IgD-negative memory B cell (primary cell): ENCODE results near the gene DHRS12. TPM values are rescaled to one million over a fixed set of nuclear protein-coding genes. Genes with fewer than 3 reads are reported as not detected.

Source experiments
- H3K27ac Mint-ChIP-seq, 3 donors: one replicate each; pipeline ENCODE4 v1.8.0; 2020 to 2022; ENCODE audit warnings: mild to moderate bottlenecking in 3 of 3, mixed read lengths in 3 of 3, moderate library complexity in 1 of 3
- H3K27me3 Mint-ChIP-seq: one replicate; pipeline ENCODE4 v1.8.0; 2021; ENCODE audit warnings: mixed read lengths
- H3K36me3 Mint-ChIP-seq: one replicate; pipeline ENCODE4 v1.8.0; 2020; ENCODE audit warnings: mild to moderate bottlenecking, mixed read lengths
- H3K4me1 Mint-ChIP-seq, 3 donors: one replicate each; pipeline ENCODE4 v1.8.0; 2020 to 2022; ENCODE audit warnings: mixed read lengths in 3 of 3, mild to moderate bottlenecking in 1 of 3
- H3K4me3 Mint-ChIP-seq, 4 donors: one replicate each; pipeline ENCODE4 v1.8.0; 2020 to 2022; ENCODE audit warnings: mild to moderate bottlenecking in 4 of 4, mixed read lengths in 4 of 4, moderate library complexity in 3 of 4
- H3K9me3 Mint-ChIP-seq, 3 donors: one replicate each; pipeline ENCODE4 v1.8.0; 2020 to 2021; ENCODE audit warnings: mixed read lengths in 3 of 3, mild to moderate bottlenecking in 1 of 3
- polyA plus RNA-seq: library from polyadenylated mRNA; unstranded; fragments of 300-500 nt; fragmentation: Illumina TruSeq; gene quantifications from one replicate; pipeline ENCODE4 v1.2.3, GENCODE V29; 2021

The DHRS12 gene
- polyA plus RNA-seq, 1 donor from 2014 or later, result 22.0 TPM

GRCh38 chr13:51806566-51806965 lies 2.6 kb upstream of the DHRS12 start:
- peak overlapping the region; percentile 14 to 93 (median 40) for H3K27ac Mint-ChIP-seq
- H3K36me3 Mint-ChIP-seq, result peaks cover 3% of the 10 kb centered on the region
- no peaks in the 10 kb centered on the region for H3K9me3 Mint-ChIP-seq
- H3K4me3 Mint-ChIP-seq, result peak overlapping the region in 2 of 4 donors; percentile 3 to 98
- no peaks in the 10 kb centered on the region for H3K27me3 Mint-ChIP-seq
- H3K4me1 Mint-ChIP-seq, result peaks cover 9 to 36% (median 29%) of the 10 kb centered on the region in 3 donors

- Mint-ChIP-seq H3K4me3 (peak overlapping the region in 1 of 4 donors; percentile 98), H3K27me3 (no peaks in the 10 kb centered on the region), H3K9me3 (no peaks in the 10 kb centered on the region), H3K27ac (peak overlapping the region in 2 of 3 donors; percentile 93 to 100), H3K36me3 (peaks cover 3% of the 10 kb centered on the region), H3K4me1 (peaks cover 9 to 32% (median 23%) of the 10 kb centered on the region in 3 donors)
Observed at GRCh38 chr13:51805925-51806324, 2.0 kb upstream of the DHRS12 start.

- Mint-ChIP-seq H3K4me1 (peaks cover 9 to 30% (median 20%) of the 10 kb centered on the region in 3 donors), H3K27me3 (no peaks in the 10 kb centered on the region), H3K4me3 (peak overlapping the region; percentile 92 to 99 (median 98)), H3K36me3 (peaks cover 3% of the 10 kb centered on the region), H3K27ac (peak overlapping the region; percentile 93 to 100 (median 99)), H3K9me3 (no peaks in the 10 kb centered on the region)
Observed at GRCh38 chr13:51805313-51805712, 1.4 kb upstream of the DHRS12 start.

- Mint-ChIP-seq H3K27ac (peak overlapping the region; percentile 93 to 100 (median 99)), H3K36me3 (peaks cover 3% of the 10 kb centered on the region), H3K9me3 (no peaks in the 10 kb centered on the region), H3K27me3 (no peaks in the 10 kb centered on the region), H3K4me3 (peak overlapping the region; percentile 92 to 99 (median 98)), H3K4me1 (peaks cover 11 to 30% (median 20%) of the 10 kb centered on the region in 3 donors)
Observed at GRCh38 chr13:51804295-51805172, 571 bp upstream of the DHRS12 start.

- H3K27ac Mint-ChIP-seq, result peak overlapping the region; percentile 93 to 100 (median 99)
Observed at GRCh38 chr13:51802631-51803418, 1.1 kb downstream of the DHRS12 start.

GRCh38 chr13:51801631-51802099 lies 2.3 kb downstream of the DHRS12 start:
- Mint-ChIP-seq H3K4me3 (peak overlapping the region in 2 of 4 donors; percentile 32 to 85), H3K36me3 (no peaks in the 10 kb centered on the region), H3K9me3 (no peaks in the 10 kb centered on the region), H3K27me3 (no peaks in the 10 kb centered on the region), H3K27ac (peak overlapping the region; percentile 93 to 100 (median 99)), H3K4me1 (peaks cover 17 to 35% (median 25%) of the 10 kb centered on the region in 3 donors)

More at GRCh38 chr13:51802631-51803418, 1.1 kb downstream of the DHRS12 start:
- peaks cover 14 to 32% (median 21%) of the 10 kb centered on the region in 3 donors for H3K4me1 Mint-ChIP-seq
- no peaks in the 10 kb centered on the region for H3K27me3 Mint-ChIP-seq
- H3K36me3 Mint-ChIP-seq, result no peaks in the 10 kb centered on the region
- H3K9me3 Mint-ChIP-seq, result no peaks in the 10 kb centered on the region
- H3K4me3 Mint-ChIP-seq, result peak overlapping the region; percentile 85 to 99 (median 94)

GRCh38 chr13:51800486-51800885 lies 3.5 kb downstream of the DHRS12 start:
- Mint-ChIP-seq H3K27me3 (no peaks in the 10 kb centered on the region), H3K27ac (peak overlapping the region in 1 of 3 donors; percentile 22), H3K4me3 (peak overlapping the region in 1 of 4 donors; percentile 38), H3K4me1 (peaks cover 15 to 32% (median 21%) of the 10 kb centered on the region in 3 donors), H3K9me3 (no peaks in the 10 kb centered on the region), H3K36me3 (no peaks in the 10 kb centered on the region)

GRCh38 chr13:51799261-51799660 lies 4.7 kb downstream of the DHRS12 start:
- peaks cover 20 to 30% (median 21%) of the 10 kb centered on the region in 3 donors for H3K4me1 Mint-ChIP-seq
- H3K27ac Mint-ChIP-seq, result no peak overlapping the region
- H3K4me3 Mint-ChIP-seq, result no peak overlapping the region
- no peaks in the 10 kb centered on the region for H3K27me3 Mint-ChIP-seq
- no peaks in the 10 kb centered on the region for H3K9me3 Mint-ChIP-seq
- H3K36me3 Mint-ChIP-seq, result no peaks in the 10 kb centered on the region

GRCh38 chr13:51797664-51798488 lies 6.1 kb downstream of the DHRS12 start:
- no peaks in the 10 kb centered on the region for H3K27me3 Mint-ChIP-seq
- peak overlapping the region; percentile 16 to 92 (median 87) for H3K27ac Mint-ChIP-seq
- H3K36me3 Mint-ChIP-seq, result no peaks in the 10 kb centered on the region
- no peaks in the 10 kb centered on the region for H3K9me3 Mint-ChIP-seq
- H3K4me1 Mint-ChIP-seq, result peaks cover 29 to 38% (median 33%) of the 10 kb centered on the region in 3 donors
- H3K4me3 Mint-ChIP-seq, result peak overlapping the region in 1 of 4 donors; percentile 67

GRCh38 chr13:51796546-51796945 lies 7.4 kb downstream of the DHRS12 start:
- Mint-ChIP-seq H3K27ac (no peak overlapping the region), H3K4me3 (no peak overlapping the region), H3K4me1 (peaks cover 29 to 33% (median 31%) of the 10 kb centered on the region in 3 donors), H3K36me3 (no peaks in the 10 kb centered on the region), H3K27me3 (no peaks in the 10 kb centered on the region), H3K9me3 (no peaks in the 10 kb centered on the region)

- Mint-ChIP-seq H3K4me1 (peaks cover 29 to 33% (median 31%) of the 10 kb centered on the region in 3 donors), H3K9me3 (no peaks in the 10 kb centered on the region), H3K27ac (no peak overlapping the region), H3K36me3 (peaks cover 3% of the 10 kb centered on the region), H3K27me3 (no peaks in the 10 kb centered on the region), H3K4me3 (peak overlapping the region in 1 of 4 donors; percentile 49)
Observed at GRCh38 chr13:51795419-51795818, 8.5 kb downstream of the DHRS12 start.

- H3K27ac Mint-ChIP-seq, result no peak overlapping the region
- H3K4me3 Mint-ChIP-seq, result peak overlapping the region in 2 of 4 donors; percentile 58 to 84
- H3K9me3 Mint-ChIP-seq, result no peaks in the 10 kb centered on the region
Observed at GRCh38 chr13:51794964-51795363, 9.0 kb downstream of the DHRS12 start.

GRCh38 chr13:51793570-51794271 lies 10.2 kb downstream of the DHRS12 start:
- Mint-ChIP-seq H3K27me3 (no peaks in the 10 kb centered on the region), H3K4me3 (peak overlapping the region; percentile 9 to 78 (median 45)), H3K4me1 (peaks cover 29 to 31% (median 29%) of the 10 kb centered on the region in 3 donors), H3K27ac (peak overlapping the region; percentile 52 to 89 (median 67)), H3K36me3 (peaks cover 6% of the 10 kb centered on the region), H3K9me3 (no peaks in the 10 kb centered on the region)

More at GRCh38 chr13:51794964-51795363, 9.0 kb downstream of the DHRS12 start:
- peaks cover 29 to 33% (median 31%) of the 10 kb centered on the region in 3 donors for H3K4me1 Mint-ChIP-seq
- peaks cover 3% of the 10 kb centered on the region for H3K36me3 Mint-ChIP-seq
- no peaks in the 10 kb centered on the region for H3K27me3 Mint-ChIP-seq
